NCI-H1417 treated with DMSO at 0.1 percent for 48 hours (cell line): Measurements from ENCODE around the gene SLC8A1.

Experiments used
- DNase-seq: peaks from one replicate; lab custom pipeline; 2025; lab: John Stamatoyannopoulos, UW

SLC8A1 gene

DNA sequence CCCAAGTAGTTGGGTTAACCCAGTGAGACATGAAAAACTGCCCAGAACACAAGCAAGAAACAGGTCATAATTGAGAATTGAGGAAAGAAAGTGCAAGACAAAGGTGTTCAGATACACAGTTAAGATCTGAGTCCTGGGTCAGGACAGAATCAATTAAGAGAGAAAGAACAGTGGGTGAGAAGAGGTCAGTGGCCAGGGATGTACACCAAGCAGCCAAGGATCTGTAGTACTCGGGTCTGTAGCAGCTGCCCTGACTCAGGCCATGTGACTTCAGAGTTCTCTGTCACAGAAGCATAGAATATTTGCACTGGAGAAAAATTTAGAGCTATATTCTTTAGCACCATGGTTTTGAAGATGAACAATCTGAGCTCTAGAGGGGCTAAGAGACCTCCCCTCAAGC, 141.6 kb downstream of the SLC8A1 start:
- no peak for DNase-seq

DNA sequence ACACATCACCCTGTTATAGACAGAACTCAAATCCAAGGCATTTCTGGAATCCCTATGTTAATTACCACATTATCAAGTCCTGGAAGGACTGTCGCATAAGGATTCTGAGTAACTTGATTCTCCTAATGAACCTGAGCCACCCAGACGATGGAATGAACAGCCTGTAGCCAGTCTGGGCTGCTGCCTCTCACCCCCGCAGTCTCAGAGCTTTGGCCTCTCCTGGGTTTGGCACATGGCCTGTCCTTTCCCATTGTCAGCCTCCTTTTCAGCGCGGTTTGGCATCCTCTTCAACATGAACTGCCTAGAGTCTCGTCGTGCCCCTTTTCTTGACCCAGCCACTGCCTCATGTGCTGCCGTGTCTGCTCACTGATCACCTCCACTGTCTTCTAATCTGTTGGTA, 147.6 kb downstream of the SLC8A1 start:
- DNase-seq, result no peak

- DNase-seq, result no peak
These were observed 148.1 kb downstream of the SLC8A1 start for GRCh38 chr2:40303746-40304145.

GRCh38 chr2:40302751-40303325, 149.1 kb downstream of the SLC8A1 start:
- DNase-seq, result no peak

DNA sequence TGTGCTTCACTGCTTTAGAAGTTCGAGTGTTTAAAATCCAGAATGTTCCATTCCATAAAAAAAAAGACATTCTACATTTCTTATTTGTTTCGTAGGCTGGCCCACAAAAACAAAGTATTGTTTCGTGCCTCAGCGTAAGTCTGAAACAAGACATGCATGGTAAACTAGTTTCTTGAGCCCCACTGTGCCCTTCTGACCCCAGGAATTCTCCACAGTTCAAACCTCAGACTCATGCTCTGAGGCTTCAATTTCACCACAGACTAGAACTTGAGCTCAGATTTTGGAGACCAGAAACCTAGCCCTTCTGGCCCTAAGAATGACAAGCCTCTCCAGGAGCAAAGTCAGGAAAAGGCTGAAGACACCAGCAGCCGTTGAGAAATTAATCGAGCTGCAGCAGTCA, 151.5 kb downstream of the SLC8A1 start:
- no peak for DNase-seq

- DNase-seq, result no peak
These were observed 152.1 kb downstream of the SLC8A1 start for GRCh38 chr2:40299781-40300180.

DNA sequence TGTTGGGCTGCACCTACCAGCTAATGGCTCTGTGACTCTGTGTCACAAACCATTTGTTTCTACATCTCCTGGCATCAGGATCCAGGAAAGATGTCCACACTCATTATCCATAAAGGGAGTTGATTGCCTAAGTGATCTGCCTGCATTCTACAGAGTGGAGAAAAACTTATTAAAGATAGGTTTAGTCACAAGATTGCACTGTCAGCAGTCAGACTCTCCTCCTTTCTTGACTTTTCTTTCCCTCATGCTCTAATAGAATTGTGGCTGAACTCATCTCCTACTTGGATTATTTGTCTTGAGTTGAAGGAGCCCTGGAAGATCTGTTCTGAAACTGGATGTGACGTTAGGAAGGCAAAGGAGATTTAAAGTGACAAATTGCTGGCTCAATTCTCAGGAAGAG, 152.7 kb downstream of the SLC8A1 start:
- DNase-seq, result no peak

DNA sequence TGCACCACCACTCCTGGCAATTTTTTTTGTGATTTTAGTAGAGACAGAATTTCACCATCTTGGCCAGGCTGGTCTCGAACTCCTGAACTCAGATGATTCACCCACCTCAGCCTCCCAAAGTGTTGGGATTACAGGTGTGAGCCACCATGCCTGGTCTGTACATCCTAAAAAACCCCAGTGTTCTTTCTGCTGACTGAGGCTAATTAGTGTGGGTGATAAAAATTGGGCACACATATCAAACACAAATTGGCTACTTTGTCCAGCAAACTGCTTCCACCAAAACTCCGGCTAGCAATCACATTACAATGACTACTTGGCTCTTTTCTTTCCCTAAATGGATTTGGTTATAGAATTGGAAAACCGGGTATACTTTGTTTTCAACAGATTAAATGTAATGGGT, 153.9 kb downstream of the SLC8A1 start:
- DNase-seq, result no peak

DNA sequence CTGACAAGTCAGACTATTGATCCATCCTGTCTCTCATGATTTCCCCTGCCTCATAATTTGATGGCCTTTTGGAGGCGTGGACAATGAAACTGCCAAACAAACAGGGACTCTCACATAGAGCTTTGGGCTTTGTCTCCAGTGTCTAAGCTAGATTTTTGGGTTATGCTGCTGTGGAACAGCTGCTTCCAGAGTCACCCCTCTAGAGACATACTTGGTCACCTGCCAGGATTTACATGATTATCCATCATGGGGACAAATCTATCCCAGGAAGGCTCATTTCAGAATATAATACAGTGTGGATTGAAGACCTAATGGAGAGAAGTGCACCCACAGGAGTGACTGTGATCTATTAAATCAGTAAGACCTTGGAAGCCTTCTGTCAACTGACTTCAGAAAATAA, 159.6 kb downstream of the SLC8A1 start:
- no peak for DNase-seq

- no peak for DNase-seq
These were observed 162.0 kb downstream of the SLC8A1 start for GRCh38 chr2:40289771-40290404.

- DNase-seq, result no peak
These were observed 164.1 kb downstream of the SLC8A1 start for GRCh38 chr2:40287773-40288172.

DNA sequence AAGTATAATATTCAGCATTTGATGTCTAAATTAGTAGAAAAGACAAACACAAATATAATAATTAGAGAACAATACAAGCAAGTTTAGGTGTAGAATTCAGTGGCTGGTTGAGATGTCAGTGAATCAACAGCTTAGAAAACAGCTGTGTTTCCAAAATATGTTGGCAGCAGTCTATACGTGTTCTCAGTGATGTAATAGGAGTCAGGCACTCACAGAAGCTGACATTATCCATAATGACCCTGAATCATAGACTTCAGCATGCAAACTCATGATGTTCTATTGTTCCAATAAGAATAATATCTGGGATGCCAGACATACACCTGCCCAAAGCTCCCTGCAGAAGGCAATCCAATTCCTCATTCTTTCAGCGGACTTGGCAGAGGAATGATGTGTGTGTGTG, 164.7 kb downstream of the SLC8A1 start:
- peak; percentile 19 for DNase-seq

DNA sequence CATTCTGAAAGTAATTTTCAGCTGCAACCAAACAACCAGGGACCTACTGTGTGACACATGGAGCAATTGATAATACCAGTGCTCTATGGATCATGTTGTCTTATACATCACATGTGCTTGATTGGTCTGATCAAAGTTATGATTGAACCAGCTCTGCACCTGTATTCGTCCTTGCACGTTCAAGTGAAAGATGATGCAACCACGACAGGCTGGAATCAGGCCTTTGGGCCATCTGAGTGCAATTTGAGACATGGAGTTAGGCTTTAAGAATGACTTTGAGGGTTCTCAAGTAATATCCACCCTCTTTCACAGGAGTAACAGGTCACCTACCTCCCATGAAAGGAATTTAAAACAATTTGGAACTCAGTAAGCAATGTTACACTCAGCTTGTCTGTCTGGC, 165.2 kb downstream of the SLC8A1 start:
- no peak for DNase-seq

DNA sequence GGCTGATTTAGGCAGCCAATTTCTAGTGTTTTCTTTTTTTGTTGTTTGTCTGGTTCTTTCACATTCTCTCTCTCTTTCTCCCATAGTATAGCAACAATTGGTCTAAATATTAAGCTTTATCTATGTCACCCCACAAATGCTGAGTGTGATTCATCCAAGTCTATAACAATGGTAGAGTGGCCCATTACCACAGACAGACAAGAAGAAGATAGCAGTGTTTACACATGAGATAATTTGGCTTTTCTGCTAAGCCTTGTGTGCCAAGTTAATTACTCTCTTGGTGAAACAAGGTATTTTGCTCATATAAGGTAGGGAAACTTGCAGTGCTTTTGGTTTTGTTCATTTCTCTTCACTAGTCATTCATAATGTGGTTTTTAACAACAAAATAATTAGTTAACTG, 166.5 kb downstream of the SLC8A1 start:
- DNase-seq, result no peak

GRCh38 chr2:40284797-40285196, 167.1 kb downstream of the SLC8A1 start:
- no peak for DNase-seq

- no peak for DNase-seq
These were observed 168.6 kb downstream of the SLC8A1 start for GRCh38 chr2:40283111-40283909.

- DNase-seq, result no peak
These were observed 169.5 kb downstream of the SLC8A1 start for GRCh38 chr2:40282428-40282827.

GRCh38 chr2:40281021-40281940, 170.6 kb downstream of the SLC8A1 start:
- DNase-seq, result no peak

- DNase-seq, result no peak
These were observed 172.4 kb downstream of the SLC8A1 start for GRCh38 chr2:40279482-40279881.

DNA sequence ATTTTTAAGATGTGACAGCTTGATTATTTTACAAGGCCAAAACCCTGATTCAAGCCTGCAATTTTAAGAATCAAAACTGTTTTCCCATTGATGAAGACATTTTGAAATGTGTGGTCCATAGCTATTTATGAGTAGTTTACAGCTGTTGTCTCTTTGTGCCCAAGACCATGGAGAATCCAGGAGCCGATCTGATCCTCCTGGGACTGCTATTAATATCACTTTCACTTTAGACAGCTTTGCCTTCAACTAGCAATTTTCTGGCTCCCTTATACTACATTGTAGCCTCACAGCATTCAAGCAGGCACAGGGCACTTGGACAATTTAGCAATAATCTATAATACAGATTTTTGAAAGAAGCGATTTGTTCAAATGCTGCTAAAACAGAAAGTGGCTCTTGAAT, 172.9 kb downstream of the SLC8A1 start:
- no peak for DNase-seq

DNA sequence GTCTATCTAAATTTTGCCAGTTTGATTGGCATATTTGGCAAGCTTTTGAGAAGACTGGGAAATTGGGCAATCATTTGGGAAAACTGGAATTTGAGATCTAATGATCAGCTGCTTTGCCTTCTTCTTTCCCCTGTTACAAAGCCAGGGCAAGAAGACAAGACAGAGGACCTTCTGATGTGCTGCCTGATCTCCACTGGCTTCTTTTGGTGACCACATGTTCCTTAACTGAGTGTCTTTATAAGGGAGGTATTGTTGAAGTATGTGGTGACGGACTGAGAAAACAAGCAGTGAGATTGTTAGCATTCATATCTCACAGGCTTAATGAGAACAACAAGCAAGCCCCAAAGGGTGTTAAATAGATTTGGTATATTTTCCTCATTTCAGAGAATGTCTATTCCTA, 175.8 kb downstream of the SLC8A1 start:
- no peak for DNase-seq

GRCh38 chr2:40274270-40274669, 177.6 kb downstream of the SLC8A1 start:
- no peak for DNase-seq
